ENCODE measurements around the gene ANO7. TPM values are rescaled to one million over a fixed set of nuclear protein-coding genes. Genes with fewer than 3 reads are reported as not detected.

The ANO7 gene
- polyA plus RNA-seq, 1 of the 3 experiments (the other 2 are of a cell fraction): 0.81 TPM

- Histone ChIP-seq H3K4me3 (ENCODE audit: low read depth in 2 of 2, low read length in 1 of 2) (peak overlapping the region; percentile 81 to 94), H3K4me1 (ENCODE audit: control insufficient read depth in 1 of 2, insufficient read depth in 2 of 2, low read depth in 1 of 2, low read length in 1 of 2) (peaks cover 6 to 18% of the 10 kb centered on the region in 2 experiments; a peak in 3 of 4 replicates), H3K4me2 (peak overlapping the region; percentile 97), H3K27me3 (ENCODE audit: insufficient read depth) (no peaks in the 10 kb centered on the region), H3K36me3 (replicated peaks in 1 of 2; ENCODE audit: control insufficient read depth in 1 of 2, insufficient read depth in 2 of 2, low read length in 1 of 2) (no peaks in the 10 kb centered on the region), H3K27ac (ENCODE audit: low read depth in 2 of 2, low read length in 1 of 2) (no peak overlapping the region), H3F3A (replicated peaks; ENCODE audit: insufficient read depth) (peaks cover 5% of the 10 kb centered on the region), H4K20me1 (ENCODE audit: insufficient read depth) (no peaks in the 10 kb centered on the region), H3K9me3 (no peaks in the 10 kb centered on the region), H3K79me2 (ENCODE audit: insufficient read depth) (peaks cover 29% of the 10 kb centered on the region), H2AFZ (ENCODE audit: low read depth) (peak overlapping the region; percentile 98), H3K9me2 (no peaks in the 10 kb centered on the region), H3K9ac (peak overlapping the region; percentile 66; the same call in 1 of the 2 replicates)
- POLR2A ChIA-PET: no interaction called here
- CTCF ChIA-PET: interaction anchor here (1.7 kb wide), 1 partner anchor 297 kb away, joined by 4 read pairs; no protein-coding TSS in a partner anchor
- TF ChIP-seq POLR2AphosphoS5 (IDR thresholded peaks at IDR 0.05; ENCODE audit: low read depth, low read length) (no peak), YY1 (IDR thresholded peaks at IDR 0.05; ENCODE audit: low read depth) (no peak), RAD21 (IDR thresholded peaks at IDR 0.05; ENCODE audit: low read length) (no peak), SMC3 (IDR thresholded peaks at IDR 0.05; ENCODE audit: low read depth, low read length) (no peak), RXRA (IDR thresholded peaks at IDR 0.05; ENCODE audit: borderline replicate concordance, low read depth) (no peak), MXI1 (IDR thresholded peaks at IDR 0.05; ENCODE audit: low read depth, low read length) (no peak), IRF3 (IDR thresholded peaks at IDR 0.05; ENCODE audit: low read depth, low read length) (no peak), FOSL2 (IDR thresholded peaks at IDR 0.05; ENCODE audit: borderline replicate concordance, low read depth) (no peak), RCOR1 (IDR thresholded peaks at IDR 0.05; ENCODE audit: low read length) (no peak), GATA2 (CRISPR knock-in tag; IDR thresholded peaks at IDR 0.05) (no peak), TAF1 (IDR thresholded peaks at IDR 0.05; ENCODE audit: borderline replicate concordance, low read depth, low read length) (no peak)
- TF ChIP-seq, protein P1, sequence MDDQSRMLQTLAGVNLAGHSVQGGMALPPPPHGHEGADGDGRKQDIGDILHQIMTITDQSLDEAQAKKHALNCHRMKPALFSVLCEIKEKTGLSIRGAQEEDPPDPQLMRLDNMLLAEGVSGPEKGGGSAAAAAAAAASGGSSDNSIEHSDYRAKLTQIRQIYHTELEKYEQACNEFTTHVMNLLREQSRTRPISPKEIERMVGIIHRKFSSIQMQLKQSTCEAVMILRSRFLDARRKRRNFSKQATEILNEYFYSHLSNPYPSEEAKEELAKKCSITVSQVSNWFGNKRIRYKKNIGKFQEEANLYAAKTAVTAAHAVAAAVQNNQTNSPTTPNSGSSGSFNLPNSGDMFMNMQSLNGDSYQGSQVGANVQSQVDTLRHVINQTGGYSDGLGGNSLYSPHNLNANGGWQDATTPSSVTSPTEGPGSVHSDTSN (IDR thresholded peaks at IDR 0.05): no peak
- 97% methylated on average over 4 of the region's 4 CpGs for whole genome bisulfite sequencing (ENCODE audit: low lambda C conversion rate)
- DNase-seq: no peak
Observed at GRCh38 chr2:241148239-241148638, 40.2 kb upstream of the ANO7 start.

- Histone ChIP-seq H3K9ac (peak within 1 kb of the TSS; percentile 66), H3K79me2 (ENCODE audit: insufficient read depth) (peaks cover 29% of the 10 kb centered on the region), H3K36me3 (replicated peaks in 1 of 2; ENCODE audit: control insufficient read depth in 1 of 2, insufficient read depth in 2 of 2, low read length in 1 of 2) (no peaks in the 10 kb centered on the region), H3K27me3 (ENCODE audit: insufficient read depth) (no peaks in the 10 kb centered on the region), H3K9me2 (no peaks in the 10 kb centered on the region), H2AFZ (ENCODE audit: low read depth) (peak within 1 kb of the TSS; percentile 98), H3K27ac (ENCODE audit: low read depth in 2 of 2, low read length in 1 of 2) (peak within 1 kb of the TSS; percentile 14 to 23; a peak in 2 of 4 replicates), H3K4me3 (ENCODE audit: low read depth in 2 of 2, low read length in 1 of 2) (peak within 1 kb of the TSS; percentile 81 to 94), H3K4me1 (ENCODE audit: control insufficient read depth in 1 of 2, insufficient read depth in 2 of 2, low read depth in 1 of 2, low read length in 1 of 2) (peaks cover 6 to 18% of the 10 kb centered on the region in 2 experiments; a peak in 3 of 4 replicates), H4K20me1 (ENCODE audit: insufficient read depth) (no peaks in the 10 kb centered on the region), H3F3A (replicated peaks; ENCODE audit: insufficient read depth) (peaks cover 5% of the 10 kb centered on the region), H3K9me3 (no peaks in the 10 kb centered on the region), H3K4me2 (peak within 1 kb of the TSS; percentile 97)
- peak; percentile 94 for DNase-seq
- POLR2A ChIA-PET: no interaction called here
- 0% methylated on average over 16 of the region's 88 CpGs for WGBS (ENCODE audit: low lambda C conversion rate)
- CTCF ChIA-PET: interaction anchor here (0.9 to 2.4 kb wide), 5 partner anchors 16 to 235 kb away, joined by 3 to 10 read pairs (median 3); no protein-coding TSS in a partner anchor
- TF ChIP-seq FOXJ3 (CRISPR knock-in tag; IDR thresholded peaks at IDR 0.05) (no peak), JUND (IDR thresholded peaks at IDR 0.05) (no peak), SMC3 (IDR thresholded peaks at IDR 0.05; ENCODE audit: low read depth, low read length) (no peak), TCF12 (IDR thresholded peaks at IDR 0.05) (no peak), CHD2 (IDR thresholded peaks at IDR 0.05; ENCODE audit: low read length, partially characterized antibody) (peak; percentile 18), YY1 (IDR thresholded peaks at IDR 0.05; ENCODE audit: low read depth) (no peak), MXI1 (IDR thresholded peaks at IDR 0.05; ENCODE audit: low read depth, low read length) (peak; percentile 67; the same call in 1 of the 2 replicates), IRF3 (IDR thresholded peaks at IDR 0.05; ENCODE audit: low read depth, low read length) (peak; percentile 53; the same call in 1 of the 2 replicates), FOXM1 (IDR thresholded peaks at IDR 0.05; ENCODE audit: low read depth) (no peak), USF1 (IDR thresholded peaks at IDR 0.05; ENCODE audit: borderline replicate concordance, low read depth) (no peak), NRF1 (IDR thresholded peaks at IDR 0.05; ENCODE audit: low read depth, low read length) (0 out of 2 replicates have a peak, but pooled peaks have one; percentile 1)
- TF ChIP-seq, protein P1 (IDR thresholded peaks at IDR 0.05): peak; percentile 97
Observed at GRCh38 chr2:241148891-241149674, 39.4 kb upstream of the ANO7 start, which contains the start of gene PASK. PASK (minus strand) TSS chr2:241149472; CDS start chr2:241143032, 6,440 bp downstream.

All from SK-N-SH (cell line).